Psoas muscle (tissue), 8 donors: Measurements from ENCODE around the gene SPHK2. TPM values are rescaled to one million over a fixed set of nuclear protein-coding genes. Genes with fewer than 3 reads are reported as not detected.

Experiments used
- ATAC-seq, 4 donors: fragments of 200-7000 bp; cut with Tn5 transposase; one replicate each; pipeline ENCODE4 v1.9.1; 2020; ENCODE audit warnings: moderate library complexity in 3 of 4, mild to moderate bottlenecking in 2 of 4
- DNase-seq, 2 donors: peaks; one replicate each; pipeline ENCODE4 v3.0.0-alpha.2; 2020
- H3K27ac ChIP-seq: fragments of 200-600 bp; one replicate; pipeline ENCODE4 v1.8.0; 2022
- H3K27me3 ChIP-seq, 3 donors: fragments of 200-600 bp in 1 of 3; one replicate each; pipeline versions ENCODE4 v1.6.1 to v1.8.0; 2013 to 2022; ENCODE audit warnings: low read length in 2 of 3, mild to moderate bottlenecking in 2 of 3, moderate library complexity in 1 of 3; ENCODE audit not compliant: insufficient read depth in 3 of 3
- H3K36me3 ChIP-seq, 2 donors: fragments of 200-600 bp in 1 of 2; one replicate each; pipeline versions ENCODE4 v1.6.1 to v1.8.0; 2013 to 2022; ENCODE audit warnings: low read depth in 1 of 2, mild to moderate bottlenecking in 1 of 2, moderate library complexity in 1 of 2; ENCODE audit not compliant: insufficient read depth in 1 of 2
- H3K4me1 ChIP-seq: fragments of 200-600 bp; one replicate; pipeline ENCODE4 v1.8.0; 2022
- H3K4me3 ChIP-seq: fragments of 200-600 bp; one replicate; pipeline ENCODE4 v1.8.0; 2022; ENCODE audit warnings: mild to moderate bottlenecking
- H3K9me3 ChIP-seq: fragments of 200-600 bp; one replicate; pipeline ENCODE4 v1.8.0; 2022
- CTCF ChIP-seq: fragments of 200-600 bp; IDR thresholded peaks from one replicate; pipeline ENCODE4 v1.8.0; 2022; ENCODE audit warnings: antibody characterized with exemption
- WGBS, 3 donors: extraction: QIAGEN DNeasy Blood & Tissue Kit; methylation state at CpG; one replicate each; pipeline versions ENCODE4 v1.1.6 to v1.1.7; 2013; 5-methylcytosine and 5-hydroxymethylcytosine counted together
- intact Hi-C, 2 donors: fragments of 100-400 bp; cut with DNase I; formaldehyde crosslinking; loops; one replicate each; pipeline versions ENCODE4 v1.11.0 to v1.14.2; 2022
- polyA plus RNA-seq, 3 donors: library from polyadenylated mRNA; stranded (reverse); fragments of 200-250 nt; gene quantifications; one replicate each; pipeline ENCODE4 v1.2.3, GENCODE V29; 2013
- total RNA-seq, 4 donors: library from RNA; stranded (reverse); fragmentation: NEBNext Ultra II Directional in 2 of 4; extraction: Animal tissue kit (Norgen Biotek cat#: 25700) in 2 of 4; gene quantifications; one replicate each; pipeline versions ENCODE4 v1.2.1 to v1.2.4, GENCODE V29; 2021 to 2023
- donor health status: healthy with polysubstance abuse.
- donor health status: DM: no; HTN: no; CAD: no; lungs with moderate emphysema.
- donor health status: Bipolar disorder and iron deficiency.
- donor health status: healthy.
- donor health status: DM: yes; HTN: yes; CAD: no.
- donor health status: DM: no; HTN: no; CAD: no.
- donor health status: DM: no; HTN: no; CAD: no.
- donor health status: DM: yes; HTN: yes; CAD: no.

Gene SPHK2
- total and polyA plus RNA-seq, 7 donors: 3.3 to 12.8 (median 5.0) TPM

- no peak for DNase-seq
- TF ChIP-seq CTCF: no peak
- intact Hi-C loops: loop anchor here (5.0 kb wide), 3 partner anchors 97 to 197 kb away; partner anchors contain the start of genes HSD17B14 (in 1 of the 2) and RASIP1 (in 1 of the 2)
- H3K36me3 ChIP-seq: no peaks in the 10 kb centered on the region
- peak overlapping the region; percentile 67 for H3K27ac ChIP-seq
- peaks cover 18% of the 10 kb centered on the region for H3K4me1 ChIP-seq
- no peaks in the 10 kb centered on the region for H3K9me3 ChIP-seq
- ATAC-seq: peak; percentile 2 to 18 (median 4)
- H3K4me3 ChIP-seq: peak overlapping the region; percentile 71
- H3K27me3 ChIP-seq: no peaks in the 10 kb centered on the region
- 0 to 3% (median 0%) methylated on average over 5 to 6 of the region's 6 CpGs for WGBS, 3 donors
These were observed 26.3 kb downstream of the SPHK2 start for GRCh38 chr19:48645620-48646000.

GRCh38 chr19:48646001-48646721 is 26.9 kb downstream of the SPHK2 start, which contains the start of gene CA11:
CA11 (minus strand) TSS chr19:48646187; CDS start chr19:48645632, 555 bp downstream.
- peak; percentile 88 to 93 for DNase-seq
- Histone ChIP-seq H3K27ac (peak within 1 kb of the TSS; percentile 67), H3K4me1 (peaks cover 18% of the 10 kb centered on the region), H3K36me3 (no peaks in the 10 kb centered on the region), H3K27me3 (no peaks in the 10 kb centered on the region), H3K4me3 (peak within 1 kb of the TSS; percentile 71), H3K9me3 (no peaks in the 10 kb centered on the region)
- peak; percentile 89 for TF ChIP-seq CTCF
- ATAC-seq: peak; percentile 91 to 93 (median 93)
- 1% methylated on average over 20 to 33 of the region's 33 CpGs for WGBS, 3 donors
- intact Hi-C loops: loop anchor here (5.0 kb wide), 3 partner anchors 96 to 196 kb away; partner anchors contain the start of genes HSD17B14 (in 1 of the 2) and RASIP1 (in 1 of the 2)

- TF ChIP-seq CTCF: no peak
- ATAC-seq (no peak), DNase-seq (no peak)
- Histone ChIP-seq H3K4me3 (peak overlapping the region; percentile 71), H3K4me1 (peaks cover 18% of the 10 kb centered on the region), H3K27ac (no peak overlapping the region), H3K27me3 (no peaks in the 10 kb centered on the region), H3K9me3 (no peaks in the 10 kb centered on the region), H3K36me3 (no peaks in the 10 kb centered on the region)
- intact Hi-C loops: loop anchor here (5.0 kb wide), 3 partner anchors 96 to 196 kb away; partner anchors contain the start of genes HSD17B14 (in 1 of the 2) and RASIP1 (in 1 of the 2)
- 14 to 37% (median 32%) methylated on average over 3 to 8 of the region's 10 CpGs for WGBS, 3 donors
These were observed 27.5 kb downstream of the SPHK2 start for GRCh38 chr19:48646722-48647216.

GRCh38 chr19:48648134-48648533 is 28.8 kb downstream of the SPHK2 start:
- TF ChIP-seq CTCF: no peak
- WGBS, 3 donors: 52 to 61% (median 53%) methylated on average over 2 of the region's 2 CpGs
- no peaks in the 10 kb centered on the region for H3K9me3 ChIP-seq

More at GRCh38 chr19:48648134-48648533, 28.8 kb downstream of the SPHK2 start:
- intact Hi-C loops: loop anchor here (5.0 kb wide), 3 partner anchors 94 to 194 kb away; partner anchors contain the start of genes HSD17B14 (in 1 of the 2) and RASIP1 (in 1 of the 2)
- Histone ChIP-seq H3K4me3 (no peak overlapping the region), H3K27ac (no peak overlapping the region), H3K4me1 (peaks cover 18% of the 10 kb centered on the region), H3K27me3 (no peaks in the 10 kb centered on the region), H3K36me3 (no peaks in the 10 kb centered on the region)
- no peak for DNase-seq
- no peak for ATAC-seq
